BE2C (cell line): ENCODE measurements around the gene RNF212.

Experiments used
- DNase-seq: peaks from one replicate; pipeline ENCODE4 v3.0.0-alpha.2; 2020
- H3K27me3 ChIP-seq: fragments of 250-450 bp; sonication (Bioruptor Pico); 2 replicates; pipeline ENCODE4 v1.5.1; 2020; ENCODE audit warnings: mild to moderate bottlenecking
- H3K36me3 ChIP-seq: fragments of 250-450 bp; sonication (Bioruptor Pico); 2 replicates; pipeline ENCODE4 v1.5.1; 2020; ENCODE audit warnings: mild to moderate bottlenecking
- H3K4me1 ChIP-seq: fragments of 250-450 bp; sonication (Bioruptor Pico); 2 replicates; pipeline ENCODE4 v1.5.1; 2020
- H3K4me3 ChIP-seq: 2 replicates; pipeline ENCODE4 v1.5.1; 2011; ENCODE audit warnings: low read depth, low read length
- H3K9me3 ChIP-seq: fragments of 250-450 bp; sonication (Bioruptor Pico); 2 replicates; pipeline ENCODE4 v1.5.1; 2020
- CTCF ChIP-seq: IDR thresholded peaks from 2 replicates; pipeline ENCODE4 v1.5.1; 2012; ENCODE audit warnings: mild to moderate bottlenecking, low read depth, low read length

RNF212 gene

DNA sequence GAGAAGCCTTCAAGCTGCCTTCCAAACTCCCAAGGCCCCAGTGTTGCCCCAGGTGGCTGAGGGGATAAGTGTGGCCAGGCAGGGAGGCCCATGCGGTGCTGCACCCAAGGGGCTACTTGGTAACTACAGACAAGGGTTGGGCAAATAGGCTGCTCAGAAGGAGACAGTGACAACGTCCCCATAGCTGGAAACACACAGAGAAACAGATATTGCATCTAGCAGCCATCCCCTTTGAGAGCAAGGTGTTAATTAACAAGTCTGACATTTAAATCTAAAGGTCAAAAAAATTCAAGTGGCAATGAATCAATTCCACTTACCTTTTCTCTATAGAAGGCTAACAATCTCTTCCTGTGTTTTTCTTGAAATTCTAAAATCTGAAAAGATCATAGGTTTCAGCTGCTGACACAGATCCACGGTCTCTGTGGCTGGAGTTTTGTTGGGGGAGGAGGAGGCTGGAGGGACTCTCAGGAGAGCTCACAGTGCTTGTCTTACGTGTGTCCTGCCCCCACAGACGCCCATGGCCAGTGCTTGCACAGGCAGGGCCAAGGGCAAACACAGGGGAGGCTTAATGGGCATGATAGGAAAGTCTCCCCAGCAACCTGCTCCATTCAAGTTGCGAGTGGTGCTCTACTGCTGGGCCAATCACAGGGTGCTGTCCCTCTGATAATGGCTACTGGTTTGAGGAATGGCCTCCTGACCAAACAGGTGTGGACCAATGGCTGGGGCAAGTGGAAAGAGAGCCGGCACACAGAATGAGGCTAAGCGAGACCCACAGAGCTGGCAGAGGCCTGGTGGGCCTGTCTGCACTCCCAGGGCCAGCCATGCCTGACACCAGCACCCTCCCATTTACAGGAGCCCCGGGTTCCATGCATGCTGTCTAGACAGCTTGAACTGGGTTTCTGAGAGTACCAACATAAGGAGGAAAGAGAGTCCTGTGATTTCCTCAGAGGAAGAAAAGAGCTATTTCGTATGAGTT is 22.6 kb downstream of the RNF212 start:
- Histone ChIP-seq H3K4me3 (no peak overlapping the region), H3K27me3 (no peaks in the 10 kb centered on the region; the same call in 1 of the 2 replicates), H3K9me3 (no peaks in the 10 kb centered on the region), H3K4me1 (no peaks in the 10 kb centered on the region), H3K36me3 (no peaks in the 10 kb centered on the region)
- TF ChIP-seq CTCF = no peak
- no peak for DNase-seq

DNA sequence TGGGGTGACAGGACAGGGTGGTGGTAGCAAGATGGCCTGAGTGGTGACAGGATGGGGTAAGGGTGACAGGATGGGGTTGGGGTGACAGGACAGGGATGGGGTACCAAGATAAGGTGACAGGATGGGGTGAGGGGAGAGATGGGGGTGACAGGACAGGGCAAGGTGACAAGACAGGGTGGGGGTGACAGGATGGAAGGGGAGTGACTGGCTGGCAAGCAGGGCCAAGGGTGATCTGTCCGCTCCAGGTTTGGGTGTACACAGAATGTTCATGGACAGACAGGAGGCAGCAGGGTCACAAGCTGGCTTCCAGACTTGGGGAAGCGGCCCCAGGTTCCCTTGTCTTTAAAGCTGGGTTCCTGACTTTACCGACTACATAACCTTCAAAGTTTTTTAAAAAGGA is 23.3 kb downstream of the RNF212 start:
- H3K36me3 ChIP-seq = no peaks in the 10 kb centered on the region
- no peak for DNase-seq
- H3K4me1 ChIP-seq = no peaks in the 10 kb centered on the region
- H3K4me3 ChIP-seq = no peak overlapping the region
- no peaks in the 10 kb centered on the region for H3K9me3 ChIP-seq
- peaks cover 5% of the 10 kb centered on the region; the same call in 1 of the 2 replicates for H3K27me3 ChIP-seq
- no peak for TF ChIP-seq CTCF

- peaks cover 25% of the 10 kb centered on the region for H3K27me3 ChIP-seq
- no peak for TF ChIP-seq CTCF
- no peaks in the 10 kb centered on the region for H3K9me3 ChIP-seq
- DNase-seq = no peak
- H3K4me3 ChIP-seq = no peak overlapping the region
- no peaks in the 10 kb centered on the region for H3K4me1 ChIP-seq
- no peaks in the 10 kb centered on the region for H3K36me3 ChIP-seq
These were observed 26.0 kb downstream of the RNF212 start for GRCh38 chr4:1087371-1087770.

DNA sequence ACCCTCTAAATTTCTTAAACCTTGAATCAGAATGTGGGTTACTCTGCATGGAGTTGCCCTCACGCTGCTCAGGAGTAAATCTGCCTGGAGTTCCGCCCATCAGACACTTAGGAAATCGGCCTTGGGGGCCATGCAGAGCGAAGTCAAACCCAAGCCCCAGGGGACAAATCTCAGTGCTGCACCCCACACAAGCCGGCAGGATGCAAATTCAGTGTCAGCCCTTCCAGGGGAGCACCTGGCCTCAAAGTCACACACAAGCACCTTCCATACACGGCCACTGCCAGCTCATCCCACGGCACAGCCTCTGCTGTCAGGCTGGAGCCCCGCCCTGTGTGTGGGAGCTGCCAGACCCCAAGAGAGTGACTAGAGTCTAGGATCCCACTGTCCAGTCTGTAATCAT is 27.4 kb downstream of the RNF212 start:
- no peaks in the 10 kb centered on the region for H3K4me1 ChIP-seq
- no peak for TF ChIP-seq CTCF
- peaks cover 37% of the 10 kb centered on the region for H3K27me3 ChIP-seq
- H3K9me3 ChIP-seq = no peaks in the 10 kb centered on the region
- no peak overlapping the region for H3K4me3 ChIP-seq
- no peaks in the 10 kb centered on the region for H3K36me3 ChIP-seq
- DNase-seq = no peak

DNA sequence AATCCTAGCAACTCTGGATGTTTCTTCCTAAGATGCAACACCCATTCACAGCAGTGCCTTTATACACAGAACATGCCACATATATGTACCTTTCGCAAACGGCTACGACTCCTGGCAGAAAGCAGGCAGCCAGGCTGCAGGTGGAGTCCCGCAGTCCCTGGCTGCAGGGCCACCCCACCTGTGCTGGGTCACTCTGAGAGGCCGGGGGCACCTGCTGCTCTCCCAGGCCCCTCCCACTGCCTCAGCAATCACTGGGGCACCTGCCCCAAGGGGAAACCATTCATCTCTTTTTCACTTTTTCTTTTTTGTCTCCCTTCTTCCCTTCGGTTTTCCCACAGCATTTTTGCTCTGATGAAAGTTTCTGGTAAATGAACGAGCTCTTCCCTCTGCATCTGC is 28.0 kb downstream of the RNF212 start:
- no peaks in the 10 kb centered on the region for H3K4me1 ChIP-seq
- DNase-seq = no peak

More for the DNA sequence above, 28.0 kb downstream of the RNF212 start:
- Histone ChIP-seq H3K36me3 (no peaks in the 10 kb centered on the region), H3K9me3 (no peaks in the 10 kb centered on the region), H3K27me3 (peaks cover 41% of the 10 kb centered on the region), H3K4me3 (no peak overlapping the region)
- no peak for TF ChIP-seq CTCF
